WTC11 (cell line): ENCODE measurements around the gene ODAD3. TPM values are rescaled to one million over a fixed set of nuclear protein-coding genes. Genes with fewer than 3 reads are reported as not detected.

Source experiments
- ATAC-seq: fragments of 200-7000 bp; cut with Tn5 transposase; 2 replicates; pipeline ENCODE4 v1.10.0; 2021; ENCODE audit warnings: mild to moderate bottlenecking, moderate library complexity
- CTCF ChIA-PET: fragments of 300-600 bp; sonication (Branson Sonifier 250); formaldehyde crosslinking; loops from one replicate; lab custom pipeline; 2021; ENCODE audit warnings: antibody characterized with exemption; lab: Charles Lee
- POLR2A ChIA-PET: fragments of 350-600 bp; sonication (Branson Sonifier 250); formaldehyde crosslinking; loops from one replicate; lab custom pipeline; 2021; ENCODE audit warnings: antibody characterized with exemption; lab: Charles Lee
- DNase-seq: peaks from one replicate; pipeline ENCODE4 v3.0.0; 2021; ENCODE audit warnings: low spot score
- H3K27ac Mint-ChIP-seq: 2 replicates; pipeline ENCODE4 v1.8.0; 2021; ENCODE audit warnings: mixed read lengths
- H3K27me3 Mint-ChIP-seq: 2 replicates; pipeline ENCODE4 v1.8.0; 2021; ENCODE audit warnings: low read depth, mild to moderate bottlenecking, moderate library complexity, mixed read lengths
- H3K36me3 Mint-ChIP-seq: 2 replicates; pipeline ENCODE4 v1.8.0; 2021; ENCODE audit warnings: mixed read lengths
- H3K4me1 Mint-ChIP-seq: 2 replicates; pipeline ENCODE4 v1.8.0; 2022; ENCODE audit warnings: mixed read lengths
- H3K4me3 Mint-ChIP-seq: 2 replicates; pipeline ENCODE4 v1.8.0; 2021; ENCODE audit warnings: mild to moderate bottlenecking, moderate library complexity, mixed read lengths
- H3K9me3 Mint-ChIP-seq: 2 replicates; pipeline ENCODE4 v1.8.0; 2021; ENCODE audit warnings: mixed read lengths
- ARID4B ChIP-seq: sonication (generic); formaldehyde crosslinking; IDR thresholded peaks from 2 replicates; pipeline ENCODE4 v1.8.0; 2023; ENCODE audit warnings: missing genetic modification reagents, mild to moderate bottlenecking, borderline replicate concordance
- ATF2 ChIP-seq: sonication (generic); formaldehyde crosslinking; IDR thresholded peaks from 2 replicates; pipeline ENCODE4 v1.8.1; 2022; ENCODE audit warnings: low read depth, missing genetic modification reagents, borderline replicate concordance
- CBFB ChIP-seq: sonication (generic); formaldehyde crosslinking; IDR thresholded peaks from 2 replicates; pipeline ENCODE4 v1.8.1; 2022; ENCODE audit warnings: mild to moderate bottlenecking, low read depth, missing genetic modification reagents
- CREB1 ChIP-seq: sonication (generic); formaldehyde crosslinking; IDR thresholded peaks from 2 replicates; pipeline ENCODE4 v1.8.0; 2023; ENCODE audit warnings: mild to moderate bottlenecking, missing genetic modification reagents
- CTCF ChIP-seq: fragments of 200-600 bp; IDR thresholded peaks from 2 replicates; pipeline ENCODE4 v1.8.0; 2022; ENCODE audit warnings: antibody characterized with exemption
- E2F1 ChIP-seq: sonication (generic); formaldehyde crosslinking; IDR thresholded peaks from 2 replicates; pipeline ENCODE4 v1.8.0; 2022; ENCODE audit warnings: mild to moderate bottlenecking, missing genetic modification reagents
- EMX1 ChIP-seq: fragments of 250-450 bp; sonication (Bioruptor Pico); IDR thresholded peaks from 2 replicates; pipeline ENCODE4 v1.8.0; 2021; ENCODE audit warnings: mild to moderate bottlenecking
- GABPB1 ChIP-seq: sonication (generic); formaldehyde crosslinking; IDR thresholded peaks from 2 replicates; pipeline ENCODE4 v1.8.1; 2023; ENCODE audit warnings: mild to moderate bottlenecking, missing genetic modification reagents
- GRHL2 ChIP-seq: fragments of 250-450 bp; sonication (Bioruptor Pico); IDR thresholded peaks from 2 replicates; pipeline ENCODE4 v1.8.0; 2022; ENCODE audit warnings: mild to moderate bottlenecking, moderate library complexity; ENCODE audit not compliant: insufficient replicate concordance, severe bottlenecking
- GTF2I ChIP-seq: fragments of 250-450 bp; sonication (Bioruptor Pico); conservative IDR thresholded peaks from 2 replicates; pipeline ENCODE4 v1.4.0; 2021; ENCODE audit warnings: mild to moderate bottlenecking
- HMGXB4 ChIP-seq: sonication (generic); formaldehyde crosslinking; IDR thresholded peaks from 2 replicates; pipeline ENCODE4 v1.8.1; 2023; ENCODE audit warnings: mild to moderate bottlenecking, moderate library complexity, missing genetic modification reagents
- MXD4 ChIP-seq: fragments of 250-450 bp; sonication (Bioruptor Pico); IDR thresholded peaks from 2 replicates; pipeline ENCODE4 v1.8.0; 2021; ENCODE audit warnings: mild to moderate bottlenecking, moderate library complexity, borderline replicate concordance
- NR1H2 ChIP-seq: sonication (generic); formaldehyde crosslinking; IDR thresholded peaks from 2 replicates; pipeline ENCODE4 v1.9.0; 2021; ENCODE audit warnings: mild to moderate bottlenecking, moderate library complexity, missing genetic modification reagents
- PREB ChIP-seq: sonication (generic); formaldehyde crosslinking; IDR thresholded peaks from 2 replicates; pipeline ENCODE4 v1.8.1; 2022; ENCODE audit warnings: mild to moderate bottlenecking, missing genetic modification reagents, moderate library complexity, borderline replicate concordance
- SMAD3 ChIP-seq: sonication (generic); formaldehyde crosslinking; IDR thresholded peaks from 2 replicates; pipeline ENCODE4 v1.8.0; 2022; ENCODE audit warnings: missing genetic modification reagents, mild to moderate bottlenecking, borderline replicate concordance
- ZBTB21 ChIP-seq: sonication (generic); formaldehyde crosslinking; IDR thresholded peaks from 2 replicates; pipeline ENCODE4 v1.8.1; 2023; ENCODE audit warnings: mild to moderate bottlenecking, missing genetic modification reagents, borderline replicate concordance
- ZMAT4 ChIP-seq: fragments of 250-450 bp; sonication (Bioruptor Pico); IDR thresholded peaks from 2 replicates; pipeline ENCODE4 v1.9.0; 2021; ENCODE audit warnings: mild to moderate bottlenecking
- ZNF232 ChIP-seq: sonication (generic); formaldehyde crosslinking; IDR thresholded peaks from 2 replicates; pipeline ENCODE4 v1.8.0; 2022; ENCODE audit warnings: mild to moderate bottlenecking, missing genetic modification reagents
- ZNF263 ChIP-seq: sonication (generic); formaldehyde crosslinking; IDR thresholded peaks from 2 replicates; pipeline ENCODE4 v1.8.1; 2022; ENCODE audit warnings: low read depth, mild to moderate bottlenecking, moderate library complexity, missing genetic modification reagents
- ZNF317 ChIP-seq: sonication (generic); formaldehyde crosslinking; IDR thresholded peaks from 2 replicates; pipeline ENCODE4 v1.8.1; 2023; ENCODE audit warnings: low read depth, mild to moderate bottlenecking, moderate library complexity, missing genetic modification reagents, borderline replicate concordance
- ZNF416 ChIP-seq: fragments of 250-450 bp; sonication (Bioruptor Pico); IDR thresholded peaks from 2 replicates; pipeline ENCODE4 v1.9.0; 2021; ENCODE audit warnings: mild to moderate bottlenecking, inconsistent platforms
- total RNA-seq: library from RNA; stranded (reverse); gene quantifications from 3 replicates; pipeline ENCODE4 v1.2.3, GENCODE V29; 2021

ODAD3 gene
- total RNA-seq, 1 experiment from 2014 or later = 4.1 TPM

GRCh38 chr19:11418094-11418548 lies 16.8 kb downstream of the ODAD3 start:
- no peak for DNase-seq
- H3K4me3 Mint-ChIP-seq = peak overlapping the region; percentile 87
- POLR2A ChIA-PET = interaction anchor here (1.0 to 7.8 kb wide), 7 partner anchors 13 to 72 kb away, joined by 4 to 115 read pairs (median 5); partner anchors contain the start of genes CCDC159, EPOR, ODAD3 and PRKCSH
- peaks cover 6% of the 10 kb centered on the region; the same call in 1 of the 2 replicates for H3K36me3 Mint-ChIP-seq
- no peaks in the 10 kb centered on the region for H3K9me3 Mint-ChIP-seq
- no peak for ATAC-seq
- H3K27me3 Mint-ChIP-seq = peaks cover 17% of the 10 kb centered on the region
- peak overlapping the region; percentile 98 for H3K27ac Mint-ChIP-seq
- TF ChIP-seq E2F1 (CRISPR knock-in tag) (0 out of 2 replicates have a peak, but pooled peaks have one; percentile 15), ZNF232 (CRISPR knock-in tag) (no peak), MXD4 (CRISPR knock-in tag) (no peak), ZNF263 (no peak), HMGXB4 (CRISPR knock-in tag) (no peak), PREB (no peak), CTCF (no peak)
- peaks cover 15% of the 10 kb centered on the region for H3K4me1 Mint-ChIP-seq
- CTCF ChIA-PET = interaction anchor here (0.7 to 7.8 kb wide), 18 partner anchors 11 to 175 kb away, joined by 3 to 308 read pairs (median 5); partner anchors contain the start of genes CCDC159, EPOR, ODAD3 and PRKCSH

GRCh38 chr19:11416346-11417052 lies 18.4 kb downstream of the ODAD3 start:
- Mint-ChIP-seq H3K36me3 (peaks cover 12% of the 10 kb centered on the region), H3K4me1 (peaks cover 12% of the 10 kb centered on the region), H3K27ac (peak overlapping the region; percentile 53; the same call in 1 of the 2 replicates), H3K27me3 (peaks cover 14% of the 10 kb centered on the region), H3K9me3 (no peaks in the 10 kb centered on the region), H3K4me3 (peak overlapping the region; percentile 87)
- DNase-seq (no peak), ATAC-seq (no peak)
- CTCF ChIA-PET = interaction anchor here (0.6 to 7.8 kb wide), 5 partner anchors 33 to 66 kb away, joined by 3 to 308 read pairs (median 8); partner anchors contain the start of gene EPOR
- POLR2A ChIA-PET = no interaction called here
- no peak for TF ChIP-seq CBFB (CRISPR knock-in tag)
- TF ChIP-seq GTF2I = no peak
- TF ChIP-seq GABPB1 (CRISPR knock-in tag) = no peak
- TF ChIP-seq ATF2 (CRISPR knock-in tag) = no peak
- no peak for TF ChIP-seq CREB1
- no peak for TF ChIP-seq ZNF317 (CRISPR knock-in tag)
- TF ChIP-seq ARID4B (CRISPR knock-in tag) = no peak
- no peak for TF ChIP-seq ZMAT4 (CRISPR knock-in tag)
- no peak for TF ChIP-seq ZBTB21 (CRISPR knock-in tag)
- no peak for TF ChIP-seq ZNF416 (CRISPR knock-in tag)
- no peak for TF ChIP-seq NR1H2 (CRISPR knock-in tag)
- no peak for TF ChIP-seq GRHL2 (CRISPR knock-in tag)
- TF ChIP-seq SMAD3 (CRISPR knock-in tag) = no peak
- no peak for TF ChIP-seq EMX1
